DOHH2 (cell line): Measurements from ENCODE around the gene SRP68.

Source experiments
- H3F3A ChIP-seq: fragments of 200-600 bp; sonication (generic), shearing (Covaris generic); 2 replicates; pipeline ENCODE4 v1.6.0; 2016; ENCODE audit warnings: antibody characterized with exemption, mild to moderate bottlenecking; ENCODE audit not compliant: control insufficient read depth, insufficient read depth
- H3K27ac ChIP-seq: fragments of 200-600 bp; sonication (generic); 2 replicates; pipeline ENCODE4 v1.5.1; 2014; ENCODE audit warnings: low read depth, mild to moderate bottlenecking, low read length, moderate library complexity
- H3K27me3 ChIP-seq: fragments of 200-600 bp; sonication (generic); 2 replicates; pipeline ENCODE4 v1.6.1; 2014; ENCODE audit warnings: mild to moderate bottlenecking, low read length, mixed read lengths; ENCODE audit not compliant: control insufficient read depth
- H3K36me3 ChIP-seq: fragments of 200-600 bp; sonication (generic); 2 replicates; pipeline ENCODE4 v1.6.1; 2014; ENCODE audit warnings: mild to moderate bottlenecking, low read length, moderate library complexity, mixed read lengths; ENCODE audit not compliant: control insufficient read depth
- H3K4me1 ChIP-seq: fragments of 200-600 bp; sonication (generic); 2 replicates; pipeline ENCODE4 v1.6.1; 2014; ENCODE audit warnings: mild to moderate bottlenecking, low read length, mixed read lengths; ENCODE audit not compliant: control insufficient read depth
- H3K4me2 ChIP-seq: fragments of 200-600 bp; sonication (generic); 2 replicates; pipeline ENCODE4 v1.6.0; 2014; ENCODE audit warnings: mild to moderate bottlenecking, low read length, moderate library complexity
- H3K4me3 ChIP-seq: fragments of 200-600 bp; sonication (generic); 2 replicates; pipeline ENCODE4 v1.5.1; 2014; ENCODE audit warnings: mild to moderate bottlenecking, low read length, mixed read lengths
- H3K79me2 ChIP-seq: fragments of 200-600 bp; sonication (generic); 2 replicates; pipeline ENCODE4 v1.6.1; 2014; ENCODE audit warnings: mild to moderate bottlenecking, low read length, mixed read lengths; ENCODE audit not compliant: control insufficient read depth
- H3K9me2 ChIP-seq: fragments of 200-600 bp; sonication (generic); replicated peaks from 2 replicates; pipeline ENCODE4 v1.6.1; 2014; ENCODE audit warnings: mild to moderate bottlenecking, low read length, mixed read lengths; ENCODE audit not compliant: control insufficient read depth
- H3K9me3 ChIP-seq: fragments of 200-600 bp; sonication (generic); 2 replicates; pipeline ENCODE4 v1.6.1; 2014; ENCODE audit warnings: antibody characterized with exemption, low read length, mixed read lengths; ENCODE audit not compliant: control insufficient read depth, insufficient read depth
- H4K20me1 ChIP-seq: fragments of 200-600 bp; sonication (generic); 2 replicates; pipeline ENCODE4 v1.6.0; 2014; ENCODE audit warnings: low read depth, mild to moderate bottlenecking, antibody characterized with exemption, low read length, moderate library complexity; ENCODE audit not compliant: control insufficient read depth, insufficient read depth
- EZH2phosphoT487 ChIP-seq: fragments of 200-600 bp; sonication (generic); IDR thresholded peaks from 2 replicates; pipeline ENCODE4 v1.6.1; 2017; ENCODE audit warnings: borderline replicate concordance, mild to moderate bottlenecking, antibody characterized with exemption, low read length, moderate library complexity, mixed read lengths
- TF ChIP-seq, protein P1 (sequence below): fragments of 200-600 bp; sonication (generic); IDR thresholded peaks from one replicate; pipeline ENCODE4 v1.5.1; 2014; ENCODE audit warnings: antibody characterized with exemption, mild to moderate bottlenecking, low read depth, low read length; ENCODE audit not compliant: poor library complexity, severe bottlenecking

Gene SRP68

DNA sequence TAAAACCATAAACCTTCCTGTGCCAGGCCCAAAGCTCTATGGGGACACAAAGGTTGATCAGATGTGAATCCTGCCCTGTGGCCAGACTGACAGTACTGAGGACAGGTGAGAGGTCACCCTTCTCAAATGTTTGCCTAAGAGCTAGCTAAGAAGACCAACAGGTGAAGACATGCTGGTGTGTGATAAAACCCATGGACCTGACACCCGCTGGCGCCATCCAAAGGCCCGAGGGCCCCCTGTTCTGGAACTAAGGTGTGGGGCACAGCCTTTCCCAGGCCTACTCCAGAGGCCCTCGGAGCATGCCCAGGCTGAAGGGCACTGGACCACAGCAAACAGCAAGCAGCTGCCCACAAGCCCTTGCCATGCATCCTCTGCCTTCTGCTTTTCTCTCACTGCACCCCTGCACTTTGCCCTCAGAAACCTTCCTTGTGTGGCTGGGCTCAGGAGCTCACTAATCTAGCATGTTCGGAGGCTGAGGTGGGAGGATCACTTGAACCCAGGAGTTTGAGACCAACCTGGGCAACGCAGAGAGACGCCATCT is 76.9 kb downstream of the SRP68 start:
- no peak for TF ChIP-seq EZH2phosphoT487
- TF ChIP-seq, protein P1, sequence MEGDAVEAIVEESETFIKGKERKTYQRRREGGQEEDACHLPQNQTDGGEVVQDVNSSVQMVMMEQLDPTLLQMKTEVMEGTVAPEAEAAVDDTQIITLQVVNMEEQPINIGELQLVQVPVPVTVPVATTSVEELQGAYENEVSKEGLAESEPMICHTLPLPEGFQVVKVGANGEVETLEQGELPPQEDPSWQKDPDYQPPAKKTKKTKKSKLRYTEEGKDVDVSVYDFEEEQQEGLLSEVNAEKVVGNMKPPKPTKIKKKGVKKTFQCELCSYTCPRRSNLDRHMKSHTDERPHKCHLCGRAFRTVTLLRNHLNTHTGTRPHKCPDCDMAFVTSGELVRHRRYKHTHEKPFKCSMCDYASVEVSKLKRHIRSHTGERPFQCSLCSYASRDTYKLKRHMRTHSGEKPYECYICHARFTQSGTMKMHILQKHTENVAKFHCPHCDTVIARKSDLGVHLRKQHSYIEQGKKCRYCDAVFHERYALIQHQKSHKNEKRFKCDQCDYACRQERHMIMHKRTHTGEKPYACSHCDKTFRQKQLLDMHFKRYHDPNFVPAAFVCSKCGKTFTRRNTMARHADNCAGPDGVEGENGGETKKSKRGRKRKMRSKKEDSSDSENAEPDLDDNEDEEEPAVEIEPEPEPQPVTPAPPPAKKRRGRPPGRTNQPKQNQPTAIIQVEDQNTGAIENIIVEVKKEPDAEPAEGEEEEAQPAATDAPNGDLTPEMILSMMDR: no peak
- Histone ChIP-seq H3K9me3 (no peaks in the 10 kb centered on the region), H3K27me3 (no peaks in the 10 kb centered on the region), H3K27ac (no peak overlapping the region), H3K9me2 (no peaks in the 10 kb centered on the region), H3K4me1 (peaks cover 9% of the 10 kb centered on the region), H3F3A (no peaks in the 10 kb centered on the region), H3K4me3 (no peak overlapping the region), H3K36me3 (peaks cover 9% of the 10 kb centered on the region; the same call in 1 of the 2 replicates), H3K4me2 (no peak overlapping the region), H4K20me1 (no peaks in the 10 kb centered on the region), H3K79me2 (no peaks in the 10 kb centered on the region)

DNA sequence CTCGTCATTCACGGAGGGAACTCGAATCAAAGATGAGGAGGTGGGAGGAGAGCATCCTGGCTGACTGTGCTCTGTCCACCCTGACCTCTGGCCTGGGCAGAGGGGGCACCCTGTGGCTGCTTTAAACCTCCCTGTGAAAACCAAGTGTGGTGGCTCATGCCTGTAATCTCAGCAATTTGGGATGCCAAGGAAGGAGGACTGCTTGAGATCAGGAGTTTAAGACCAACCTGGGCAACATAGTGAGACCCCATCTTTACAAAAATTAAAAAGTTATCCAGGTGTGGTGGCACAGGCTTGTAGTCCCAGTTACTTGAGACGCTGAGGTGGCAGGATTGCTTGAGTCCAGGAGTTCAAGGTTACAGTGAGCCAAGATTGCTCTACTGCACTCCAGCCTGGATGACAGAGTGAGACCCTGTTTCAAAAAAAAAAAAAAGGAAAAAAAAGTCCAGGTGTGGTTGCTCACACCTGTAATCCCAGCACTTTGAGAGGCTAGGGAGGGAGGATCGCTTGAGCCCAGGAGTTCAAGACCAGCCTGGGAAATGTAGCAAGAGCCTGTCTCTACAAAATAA is 77.4 kb downstream of the SRP68 start:
- Histone ChIP-seq H3K79me2 (no peaks in the 10 kb centered on the region), H3K4me2 (no peak overlapping the region), H3K36me3 (peaks cover 6% of the 10 kb centered on the region; the same call in 1 of the 2 replicates), H3K9me3 (no peaks in the 10 kb centered on the region), H3K9me2 (no peaks in the 10 kb centered on the region), H3F3A (no peaks in the 10 kb centered on the region), H3K27me3 (no peaks in the 10 kb centered on the region), H3K4me3 (no peak overlapping the region), H4K20me1 (no peaks in the 10 kb centered on the region), H3K4me1 (peaks cover 6% of the 10 kb centered on the region), H3K27ac (no peak overlapping the region)
- TF ChIP-seq, protein P1: no peak
- TF ChIP-seq EZH2phosphoT487: no peak

DNA sequence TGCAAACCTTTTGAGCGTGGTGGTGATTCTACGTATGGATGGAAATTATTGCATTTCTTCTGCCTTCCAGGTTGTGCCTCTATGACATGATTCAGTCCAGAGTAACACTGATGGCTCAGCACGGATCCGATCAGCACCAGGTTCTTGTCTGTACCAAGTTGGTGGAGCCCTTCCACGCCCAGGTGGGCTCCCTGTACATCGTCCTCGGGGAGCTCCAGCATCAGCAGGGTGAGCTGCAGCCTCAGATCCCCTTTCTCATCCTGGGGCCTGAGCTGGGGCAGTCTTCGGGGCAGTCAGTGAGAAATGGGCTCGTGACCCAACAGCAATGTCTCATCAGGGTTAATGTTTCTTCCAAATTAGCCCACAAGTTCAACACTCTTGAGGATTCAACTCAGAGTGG is 80.9 kb downstream of the SRP68 start:
- no peak for TF ChIP-seq EZH2phosphoT487
- TF ChIP-seq, protein P1: no peak
- no peaks in the 10 kb centered on the region for H4K20me1 ChIP-seq
- H3K9me3 ChIP-seq: no peaks in the 10 kb centered on the region
- H3K4me2 ChIP-seq: no peak overlapping the region
- H3K79me2 ChIP-seq: no peaks in the 10 kb centered on the region
- H3K27ac ChIP-seq: no peak overlapping the region
- no peaks in the 10 kb centered on the region for H3F3A ChIP-seq
- H3K9me2 ChIP-seq: no peaks in the 10 kb centered on the region
- H3K27me3 ChIP-seq: no peaks in the 10 kb centered on the region
- H3K4me3 ChIP-seq: no peak overlapping the region
- peaks cover 6% of the 10 kb centered on the region for H3K4me1 ChIP-seq
- peaks cover 6% of the 10 kb centered on the region; the same call in 1 of the 2 replicates for H3K36me3 ChIP-seq
